ENCODE results near the gene CAPZA1. TPM values are rescaled to one million over a fixed set of nuclear protein-coding genes. Genes with fewer than 3 reads are reported as not detected.

CAPZA1 gene
- total and polyA plus RNA-seq, 10 of the 15 experiments (the other 5 are each of a cell fraction or from before 2014, with no cell fraction given): 187 to 886 (median 278) TPM

DNA sequence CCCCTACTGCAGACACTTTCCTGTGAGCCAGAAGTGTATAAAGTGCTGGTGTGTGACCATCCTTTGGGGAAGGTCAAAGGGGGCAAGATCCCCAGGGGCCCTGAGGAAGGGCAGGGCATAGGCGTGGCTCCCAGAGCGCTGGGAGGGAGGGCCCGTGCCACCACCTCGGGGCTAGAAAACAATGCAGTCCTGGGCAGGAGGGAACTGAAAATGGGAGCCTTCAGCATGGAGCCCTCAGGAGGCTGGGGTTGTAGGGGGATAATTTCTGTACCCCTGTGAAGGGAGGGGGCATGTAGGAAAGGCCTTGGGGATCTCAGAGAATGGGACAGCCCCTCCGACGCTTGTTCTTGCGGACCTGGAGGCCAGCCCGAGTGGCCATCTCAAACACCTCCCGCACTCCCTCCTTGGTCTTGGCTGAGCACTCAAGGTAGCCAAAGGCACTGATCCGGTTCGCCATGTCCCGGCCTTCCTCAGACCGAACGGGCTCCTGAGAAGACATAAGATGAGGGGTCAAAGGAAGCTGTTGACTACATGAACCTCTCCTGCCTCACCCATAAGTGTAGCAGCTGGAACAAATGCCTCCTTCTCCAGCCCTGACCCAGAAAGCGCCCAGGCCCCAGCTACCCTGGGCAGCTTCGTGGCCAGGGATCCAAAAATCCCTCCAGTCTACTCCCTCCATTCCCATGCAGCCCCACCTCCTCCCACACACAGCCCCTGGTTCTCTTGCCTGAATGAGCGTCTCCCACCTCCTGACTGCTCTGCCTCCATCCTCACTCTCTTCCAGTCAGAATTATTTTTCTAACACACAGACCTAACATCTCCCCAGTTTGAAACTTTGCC, 81.8 kb downstream of the CAPZA1 start:
- POLR2A ChIA-PET: interaction anchor here (0.6 to 1.3 kb wide), 3 partner anchors 13 to 30 kb away, joined by 3 to 4 read pairs (median 3); no protein-coding TSS in a partner anchor
- Histone ChIP-seq H3K9ac (ENCODE audit: control insufficient read depth, insufficient read depth, low read length) (no peak overlapping the region), H3K27me3 (replicated peaks in 1 of 2; ENCODE audit: control insufficient read depth in 2 of 2, insufficient read depth in 2 of 2, low read length in 1 of 2) (no peaks in the 10 kb centered on the region), H2AFZ (ENCODE audit: control insufficient read depth, low read depth, low read length) (no peak overlapping the region), H3K4me3 (no peak overlapping the region), H3K4me2 (ENCODE audit: control insufficient read depth, insufficient read depth) (no peak overlapping the region; the same call in 1 of the 2 replicates), H3K4me1 (ENCODE audit: control insufficient read depth, insufficient read depth, low read length) (peaks cover 34% of the 10 kb centered on the region), H3K9me3 (replicated peaks; ENCODE audit: control insufficient read depth, insufficient read depth, low read length) (no peaks in the 10 kb centered on the region), H3K27ac (ENCODE audit: control insufficient read depth, insufficient read depth) (peak overlapping the region; percentile 62), H4K20me1 (ENCODE audit: control insufficient read depth, insufficient read depth) (no peaks in the 10 kb centered on the region), H3K79me2 (ENCODE audit: control insufficient read depth, insufficient read depth, low read length) (peaks cover 28% of the 10 kb centered on the region), H3K36me3 (ENCODE audit: control insufficient read depth in 2 of 2, insufficient read depth in 2 of 2, low read length in 1 of 2) (peaks cover 0 to 18% of the 10 kb centered on the region in 2 experiments; a peak in 3 of 4 replicates)
- intact Hi-C loops (cut with micrococcal nuclease; ENCODE audit: unreplicated experiment): no loop called here
- CTCF ChIA-PET: interaction anchor here (0.7 to 5.6 kb wide), 5 partner anchors 14 to 307 kb away, joined by 3 to 48 read pairs (median 3); partner anchors contain the start of gene PPM1J
- no TSS peak for BruUV-seq (replicated peaks)
- no peak for ATAC-seq
- 79% methylated on average over 17 of the region's 17 CpGs for WGBS (ENCODE audit: insufficient coverage, insufficient replicate concordance, low lambda C conversion rate, missing lambda C conversion rate)
- FAIRE-seq: no peak
- TF ChIP-seq YBX1 (IDR thresholded peaks at IDR 0.05): no peak
- no peak for DNase-seq (ENCODE audit: low read depth, low spot score)
- in situ Hi-C loops (cut with MboI): no loop called here
- RAD21 ChIA-PET (ENCODE audit: unreplicated experiment): interaction anchor here (1.3 to 4.1 kb wide), 3 partner anchors 14 to 65 kb away, joined by 8 to 42 read pairs (median 14); partner anchors contain the start of genes MOV10 and PPM1J
- SMC1A ChIA-PET (ENCODE audit: uncharacterized antibody, unreplicated experiment): interaction anchor here (0.9 to 4.0 kb wide), 5 partner anchors 22 to 239 kb away, joined by 3 to 28 read pairs (median 3); partner anchors contain the start of gene MOV10

GRCh38 chr1:112702067-112702395, 82.4 kb downstream of the CAPZA1 start:
- ChIA-PET CTCF (interaction anchor here (0.9 to 5.6 kb wide), 3 partner anchors 14 to 201 kb away, joined by 3 to 48 read pairs (median 3); partner anchors contain the start of gene PPM1J), SMC1A (ENCODE audit: uncharacterized antibody, unreplicated experiment) (interaction anchor here (1.0 to 4.0 kb wide), 4 partner anchors 23 to 200 kb away, joined by 3 to 28 read pairs (median 4); partner anchors contain the start of gene MOV10), POLR2A (interaction anchor here (0.6 to 3.6 kb wide), 4 partner anchors 27 to 83 kb away, joined by 3 to 26 read pairs (median 12); partner anchors contain the start of genes CAPZA1, MOV10 and ST7L), RAD21 (ENCODE audit: unreplicated experiment) (interaction anchor here (3.3 to 4.1 kb wide), 2 partner anchors 13 to 28 kb away, joined by 14 to 42 read pairs; partner anchors contain the start of genes MOV10 and PPM1J)
- in situ Hi-C loops (cut with MboI): no loop called here
- ATAC-seq: no peak
- H3K27me3 ChIP-seq (replicated peaks in 1 of 2; ENCODE audit: control insufficient read depth in 2 of 2, insufficient read depth in 2 of 2, low read length in 1 of 2): no peaks in the 10 kb centered on the region
- H3K4me1 ChIP-seq (ENCODE audit: control insufficient read depth, insufficient read depth, low read length): peaks cover 34% of the 10 kb centered on the region
- no peak for DNase-seq (ENCODE audit: low read depth, low spot score)
- no peaks in the 10 kb centered on the region for H4K20me1 ChIP-seq (ENCODE audit: control insufficient read depth, insufficient read depth)
- no peak overlapping the region for H3K4me3 ChIP-seq
- no peak for TF ChIP-seq CEBPB (IDR thresholded peaks at IDR 0.05; ENCODE audit: borderline replicate concordance in 1 of 2, low read depth in 2 of 2, low read length in 2 of 2)
- TF ChIP-seq SMAD1 (IDR thresholded peaks at IDR 0.05; ENCODE audit: low read depth, partially characterized antibody): no peak
- H3K9ac ChIP-seq (ENCODE audit: control insufficient read depth, insufficient read depth, low read length): no peak overlapping the region
- peaks cover 33% of the 10 kb centered on the region for H3K79me2 ChIP-seq (ENCODE audit: control insufficient read depth, insufficient read depth, low read length)
- H3K9me3 ChIP-seq (replicated peaks; ENCODE audit: control insufficient read depth, insufficient read depth, low read length): no peaks in the 10 kb centered on the region
- H3K4me2 ChIP-seq (ENCODE audit: control insufficient read depth, insufficient read depth): no peak overlapping the region
- WGBS (ENCODE audit: insufficient coverage, insufficient replicate concordance, low lambda C conversion rate, missing lambda C conversion rate): 97% methylated on average over 3 of the region's 3 CpGs
- intact Hi-C loops (cut with micrococcal nuclease; ENCODE audit: unreplicated experiment): no loop called here
- no peak overlapping the region for H3K27ac ChIP-seq (ENCODE audit: control insufficient read depth, insufficient read depth)
- H2AFZ ChIP-seq (ENCODE audit: control insufficient read depth, low read depth, low read length): no peak overlapping the region
- no peak for FAIRE-seq
- BruUV-seq (replicated peaks): no TSS peak
- H3K36me3 ChIP-seq (ENCODE audit: control insufficient read depth in 2 of 2, insufficient read depth in 2 of 2, low read length in 1 of 2): peaks cover 0 to 17% of the 10 kb centered on the region in 2 experiments; a peak in 3 of 4 replicates
